Cerebellar nuclear complex (tissue), 1 donor: ENCODE data around the gene PLEKHD1.
A peak's percentile ranks its signal among the peaks of the same experiment; 100 is the strongest.
"Not testable (repeated sequence)": the region's sequence is repeated elsewhere in the genome, so short reads cannot be mapped to it uniquely, and the experiment has no call there.

ENCODE experiments used
- DNase-seq, 2 experiments: peaks; one replicate each; lab custom pipeline; 2025; lab: John Stamatoyannopoulos, UW

Gene PLEKHD1

GRCh38 chr14:69484444-69485314 lies at the start of gene PLEKHD1:
Gene PLEKHD1, plus strand, starts transcription at chr14:69484728. Its CDS starts 238 bp downstream, at chr14:69484966.
- peak in 1 of 2 experiments; percentile 43 for DNase-seq

- DNase-seq: no peak
Observed at GRCh38 chr14:69439521-69440270, 44.8 kb upstream of the PLEKHD1 start.

GRCh38 chr14:69441948-69442347 lies 42.6 kb upstream of the PLEKHD1 start:
- no peak for DNase-seq

- no peak for DNase-seq
Observed at GRCh38 chr14:69443296-69443805, 41.2 kb upstream of the PLEKHD1 start.

GRCh38 chr14:69449216-69449615 lies 35.3 kb upstream of the PLEKHD1 start:
- no peak for DNase-seq

- no peak for DNase-seq
Observed at GRCh38 chr14:69451941-69452340, 32.6 kb upstream of the PLEKHD1 start.

- DNase-seq: no peak
Observed at GRCh38 chr14:69458350-69458749, 26.2 kb upstream of the PLEKHD1 start.

- no peak for DNase-seq
Observed at GRCh38 chr14:69459122-69459521, 25.4 kb upstream of the PLEKHD1 start.

- peak in 1 of 2 experiments; percentile 62 for DNase-seq
Observed at GRCh38 chr14:69460093-69460701, 24.3 kb upstream of the PLEKHD1 start.

GRCh38 chr14:69464379-69464778 lies 20.1 kb upstream of the PLEKHD1 start:
- no peak for DNase-seq

- DNase-seq: no peak
Observed at GRCh38 chr14:69464829-69465228, 19.7 kb upstream of the PLEKHD1 start.

GRCh38 chr14:69468949-69469348 lies 15.6 kb upstream of the PLEKHD1 start:
- DNase-seq: no peak

GRCh38 chr14:69471436-69471835 lies 13.1 kb upstream of the PLEKHD1 start:
- no peak for DNase-seq

GRCh38 chr14:69471916-69472315 lies 12.6 kb upstream of the PLEKHD1 start:
- DNase-seq: no peak

GRCh38 chr14:69473260-69473659 lies 11.3 kb upstream of the PLEKHD1 start:
- DNase-seq: no peak

GRCh38 chr14:69473946-69474345 lies 10.6 kb upstream of the PLEKHD1 start:
- DNase-seq: no peak

- DNase-seq: no peak
Observed at GRCh38 chr14:69475194-69475818, 9.2 kb upstream of the PLEKHD1 start.

GRCh38 chr14:69476824-69477450 lies 7.6 kb upstream of the PLEKHD1 start:
- DNase-seq: not testable (repeated sequence)

GRCh38 chr14:69478055-69478454 lies 6.5 kb upstream of the PLEKHD1 start:
- DNase-seq: not testable (repeated sequence)

GRCh38 chr14:69479696-69480095 lies 4.8 kb upstream of the PLEKHD1 start:
- DNase-seq: no peak

- DNase-seq: no peak
Observed at GRCh38 chr14:69480136-69480535, 4.4 kb upstream of the PLEKHD1 start.
